Immature natural killer cell (primary cell): ENCODE results near the gene SEZ6L. TPM values are rescaled to one million over a fixed set of nuclear protein-coding genes. Genes with fewer than 3 reads are reported as not detected.
"Not testable (repeated sequence)": the region's sequence is repeated elsewhere in the genome, so short reads cannot be mapped to it uniquely, and the experiment has no call there.

Source experiments
- DNase-seq, 3 donors: peaks; one replicate each; pipeline ENCODE4 v3.0.0; 2022; ENCODE audit warnings: mixed read lengths in 1 of 3
- H3K27ac Mint-ChIP-seq, 6 donors: one replicate each; pipeline ENCODE4 v1.8.0; 2020; ENCODE audit warnings: mixed read lengths in 6 of 6, mild to moderate bottlenecking in 5 of 6, inconsistent platforms in 4 of 6, moderate library complexity in 3 of 6
- H3K27me3 Mint-ChIP-seq, 3 donors: one replicate each; pipeline ENCODE4 v1.8.0; 2020 to 2021; ENCODE audit warnings: low read depth in 3 of 3, mild to moderate bottlenecking in 3 of 3, mixed read lengths in 3 of 3, moderate library complexity in 3 of 3, inconsistent platforms in 1 of 3
- H3K36me3 Mint-ChIP-seq, 3 donors: one replicate each; pipeline ENCODE4 v1.8.0; 2020; ENCODE audit warnings: mixed read lengths in 3 of 3, inconsistent platforms in 2 of 3, mild to moderate bottlenecking in 2 of 3
- H3K4me1 Mint-ChIP-seq, 2 donors: one replicate each; pipeline ENCODE4 v1.8.0; 2020; ENCODE audit warnings: inconsistent platforms in 2 of 2, mild to moderate bottlenecking in 2 of 2, mixed read lengths in 2 of 2, moderate library complexity in 1 of 2
- H3K4me3 Mint-ChIP-seq, 5 donors: one replicate each; pipeline ENCODE4 v1.8.0; 2020; ENCODE audit warnings: mild to moderate bottlenecking in 5 of 5, mixed read lengths in 5 of 5, inconsistent platforms in 3 of 5, moderate library complexity in 3 of 5
- H3K9me3 Mint-ChIP-seq, 6 donors: one replicate each; pipeline ENCODE4 v1.8.0; 2020; ENCODE audit warnings: mild to moderate bottlenecking in 6 of 6, mixed read lengths in 6 of 6, inconsistent platforms in 4 of 6, moderate library complexity in 3 of 6
- polyA plus RNA-seq, 3 donors: library from polyadenylated mRNA; unstranded; fragments of 300-500 nt; fragmentation: Illumina TruSeq; gene quantifications; one replicate each; pipeline ENCODE4 v1.2.3, GENCODE V29; 2021

Gene SEZ6L
- polyA plus RNA-seq, 3 donors from 2014 or later: 0.20 to 1.7 TPM; not detected in 1

DNA sequence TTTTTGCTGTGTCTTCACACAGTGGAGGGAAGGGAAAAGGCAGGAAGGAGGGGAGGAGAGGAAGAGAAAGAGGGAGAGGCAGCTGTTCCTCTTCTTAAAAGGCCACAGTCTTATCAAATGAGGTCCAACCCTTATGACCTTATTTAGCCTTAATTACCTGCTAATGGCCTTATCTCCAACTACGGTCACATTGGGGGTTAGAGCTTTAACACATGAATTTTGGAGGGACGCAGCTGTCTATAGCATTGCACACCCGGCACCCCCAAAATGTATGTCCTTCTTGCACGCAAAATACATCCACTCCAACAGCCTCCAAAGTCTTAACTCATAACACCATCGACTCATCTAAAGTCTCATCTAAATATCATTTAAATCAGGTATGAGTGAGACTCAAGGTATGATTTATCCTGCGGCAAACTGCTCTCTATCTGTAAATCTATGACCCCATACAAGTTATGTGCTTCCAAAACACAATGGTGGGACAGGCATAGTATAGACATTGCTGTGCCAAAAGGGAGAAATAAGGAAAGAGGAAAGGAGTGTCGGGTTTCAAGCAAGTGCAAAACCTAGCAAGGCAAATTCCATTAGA, 214.8 kb downstream of the SEZ6L start:
- Mint-ChIP-seq H3K4me3 (no peak overlapping the region), H3K9me3 (peaks cover 0 to 2% (median 0%) of the 10 kb centered on the region in 6 donors), H3K27me3 (peaks cover 0 to 14% (median 4%) of the 10 kb centered on the region in 3 donors), H3K4me1 (no peaks in the 10 kb centered on the region), H3K27ac (no peak overlapping the region), H3K36me3 (no peaks in the 10 kb centered on the region)
- DNase-seq: no peak

DNA sequence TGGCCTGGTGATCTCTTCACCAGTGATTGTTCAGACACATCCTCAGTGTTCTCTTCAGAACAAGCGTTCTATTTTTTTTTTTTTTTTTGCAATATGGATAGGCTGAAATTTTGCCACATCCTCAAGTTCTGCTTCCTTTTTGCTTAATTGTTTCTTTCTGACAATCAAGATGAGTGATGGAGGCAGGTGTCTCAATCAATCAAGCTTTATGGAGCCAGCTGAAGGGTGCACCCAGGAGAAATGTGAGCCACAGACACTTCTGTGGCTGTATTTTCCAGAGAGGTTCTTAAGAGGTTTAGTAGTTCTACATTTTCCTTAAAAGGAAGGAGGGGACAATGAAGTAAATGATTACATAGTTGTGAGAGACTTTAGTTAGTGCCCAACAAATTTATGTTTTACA, 215.9 kb downstream of the SEZ6L start:
- no peak for DNase-seq
- H3K27me3 Mint-ChIP-seq: peaks cover 0 to 14% (median 0%) of the 10 kb centered on the region in 3 donors
- no peak overlapping the region for H3K4me3 Mint-ChIP-seq
- H3K27ac Mint-ChIP-seq: no peak overlapping the region
- no peaks in the 10 kb centered on the region for H3K4me1 Mint-ChIP-seq
- H3K36me3 Mint-ChIP-seq: no peaks in the 10 kb centered on the region
- H3K9me3 Mint-ChIP-seq: no peaks in the 10 kb centered on the region

DNA sequence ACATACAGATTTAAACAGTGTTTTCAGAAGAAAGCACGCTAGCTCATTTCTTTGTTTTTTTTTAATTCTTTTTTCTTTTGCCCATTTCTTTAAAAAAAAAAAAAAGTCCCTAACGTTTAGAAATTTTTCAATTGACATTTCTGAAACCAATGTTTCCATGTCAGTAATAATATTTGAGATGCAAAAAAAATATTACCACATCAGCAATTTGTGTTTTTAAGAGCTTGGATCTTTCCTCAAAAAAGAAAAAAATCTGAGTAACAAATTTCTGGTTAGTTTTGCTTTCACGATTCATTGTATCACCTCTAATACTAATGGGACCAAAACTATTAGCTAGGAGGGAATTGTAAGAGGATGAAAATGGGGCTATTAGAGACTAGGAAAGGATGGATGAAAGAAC, 219.9 kb downstream of the SEZ6L start:
- no peaks in the 10 kb centered on the region for H3K9me3 Mint-ChIP-seq
- DNase-seq: no peak
- H3K27me3 Mint-ChIP-seq: peaks cover 2 to 5% (median 4%) of the 10 kb centered on the region in 3 donors

DNA sequence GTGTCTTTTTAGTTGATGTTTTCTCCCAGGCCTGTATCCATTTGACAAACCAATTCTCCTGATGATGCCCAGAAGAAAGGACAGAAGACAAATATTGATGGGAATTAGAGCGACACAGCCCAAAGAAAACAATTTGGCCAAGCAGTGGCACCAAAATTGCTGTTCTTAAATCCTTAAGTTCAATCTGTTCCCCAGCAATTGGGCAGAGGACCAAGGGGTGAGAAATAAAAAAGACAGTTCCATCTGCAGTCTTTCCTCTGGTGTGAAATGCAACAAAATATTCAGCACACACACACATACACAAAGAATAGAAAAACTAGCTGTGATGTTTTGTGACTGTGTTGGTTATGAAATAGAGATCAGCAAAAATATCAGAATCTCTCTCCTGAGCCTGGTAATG, 221.8 kb downstream of the SEZ6L start:
- Mint-ChIP-seq H3K4me3 (no peak overlapping the region), H3K4me1 (no peaks in the 10 kb centered on the region), H3K27me3 (peaks cover 0 to 7% (median 4%) of the 10 kb centered on the region in 3 donors), H3K27ac (no peak overlapping the region), H3K9me3 (no peaks in the 10 kb centered on the region), H3K36me3 (no peaks in the 10 kb centered on the region)
- DNase-seq: no peak

More for the DNA sequence above, 219.9 kb downstream of the SEZ6L start:
- no peak overlapping the region for H3K27ac Mint-ChIP-seq
- H3K36me3 Mint-ChIP-seq: no peaks in the 10 kb centered on the region
- no peaks in the 10 kb centered on the region for H3K4me1 Mint-ChIP-seq
- no peak overlapping the region for H3K4me3 Mint-ChIP-seq

DNA sequence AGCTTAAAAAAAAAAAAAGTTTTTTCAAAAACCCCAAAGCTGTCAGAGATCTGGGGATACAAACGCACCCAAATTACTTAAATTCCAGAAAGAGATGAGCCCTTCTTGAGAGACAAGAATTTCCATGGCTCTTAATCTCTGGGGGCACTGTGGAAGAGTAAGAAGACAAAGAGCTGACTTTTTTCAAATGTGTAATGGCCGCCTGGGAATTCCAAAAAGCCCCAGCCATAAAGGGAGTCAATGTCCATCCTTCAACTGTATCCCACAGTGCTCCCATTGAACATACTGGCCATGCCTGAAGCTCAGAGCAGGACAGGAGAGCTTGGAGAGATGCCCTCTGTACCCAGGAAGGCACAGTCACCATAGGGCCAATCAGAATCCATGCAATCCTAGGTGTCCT, 222.4 kb downstream of the SEZ6L start:
- no peak for DNase-seq
- Mint-ChIP-seq H3K4me3 (no peak overlapping the region), H3K27me3 (peaks cover 0 to 7% (median 4%) of the 10 kb centered on the region in 3 donors), H3K9me3 (no peaks in the 10 kb centered on the region), H3K4me1 (no peaks in the 10 kb centered on the region), H3K36me3 (no peaks in the 10 kb centered on the region), H3K27ac (no peak overlapping the region)

GRCh38 chr22:26393929-26394328, 224.7 kb downstream of the SEZ6L start:
- Mint-ChIP-seq H3K4me1 (no peaks in the 10 kb centered on the region), H3K27ac (no peak overlapping the region), H3K4me3 (no peak overlapping the region), H3K27me3 (peaks cover 0 to 10% (median 4%) of the 10 kb centered on the region in 3 donors), H3K36me3 (no peaks in the 10 kb centered on the region), H3K9me3 (no peaks in the 10 kb centered on the region)
- no peak for DNase-seq

GRCh38 chr22:26394777-26395176, 225.5 kb downstream of the SEZ6L start:
- Mint-ChIP-seq H3K4me3 (no peak overlapping the region), H3K27ac (no peak overlapping the region), H3K27me3 (peaks cover 0 to 10% (median 4%) of the 10 kb centered on the region in 3 donors), H3K4me1 (no peaks in the 10 kb centered on the region), H3K9me3 (no peaks in the 10 kb centered on the region), H3K36me3 (no peaks in the 10 kb centered on the region)
- no peak for DNase-seq

- Mint-ChIP-seq H3K4me3 (no peak overlapping the region), H3K36me3 (no peaks in the 10 kb centered on the region), H3K9me3 (no peaks in the 10 kb centered on the region), H3K4me1 (no peaks in the 10 kb centered on the region), H3K27ac (no peak overlapping the region), H3K27me3 (peaks cover 0 to 12% (median 3%) of the 10 kb centered on the region in 3 donors)
- no peak for DNase-seq
These were observed 226.7 kb downstream of the SEZ6L start for GRCh38 chr22:26395926-26396325.

DNA sequence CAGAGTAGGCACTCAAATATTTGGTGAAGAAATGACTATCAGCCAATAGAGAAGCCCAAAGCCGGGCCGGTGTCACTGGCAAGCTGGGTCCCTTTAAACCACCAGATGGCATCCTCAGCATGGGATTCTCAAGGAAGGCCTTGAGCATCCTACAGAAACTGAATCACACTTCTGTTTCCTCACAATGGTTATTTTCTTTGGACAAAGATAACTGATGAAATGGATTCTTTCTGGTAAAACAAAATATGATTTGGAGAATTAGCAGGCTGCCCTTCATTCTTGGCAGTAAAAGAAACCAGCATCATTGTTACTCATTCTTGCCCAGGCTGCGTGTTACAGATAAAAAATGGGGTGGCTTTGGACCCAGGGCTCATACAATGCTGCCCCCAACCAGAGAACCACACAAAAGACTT, 229.5 kb downstream of the SEZ6L start:
- peaks cover 0 to 11% (median 8%) of the 10 kb centered on the region in 3 donors for H3K27me3 Mint-ChIP-seq

GRCh38 chr22:26399289-26399688, 230.0 kb downstream of the SEZ6L start:
- H3K36me3 Mint-ChIP-seq: no peaks in the 10 kb centered on the region
- H3K27me3 Mint-ChIP-seq: peaks cover 0 to 11% (median 7%) of the 10 kb centered on the region in 3 donors
- no peak for DNase-seq
- H3K4me3 Mint-ChIP-seq: no peak overlapping the region
- no peaks in the 10 kb centered on the region for H3K9me3 Mint-ChIP-seq
- no peak overlapping the region for H3K27ac Mint-ChIP-seq
- H3K4me1 Mint-ChIP-seq: no peaks in the 10 kb centered on the region

More for the DNA sequence above, 229.5 kb downstream of the SEZ6L start:
- no peaks in the 10 kb centered on the region for H3K9me3 Mint-ChIP-seq
- no peaks in the 10 kb centered on the region for H3K36me3 Mint-ChIP-seq
- no peak overlapping the region for H3K4me3 Mint-ChIP-seq
- H3K4me1 Mint-ChIP-seq: no peaks in the 10 kb centered on the region
- peak; percentile 6 to 47 (median 27) for DNase-seq
- H3K27ac Mint-ChIP-seq: peak overlapping the region in 1 of 6 donors; percentile 19

DNA sequence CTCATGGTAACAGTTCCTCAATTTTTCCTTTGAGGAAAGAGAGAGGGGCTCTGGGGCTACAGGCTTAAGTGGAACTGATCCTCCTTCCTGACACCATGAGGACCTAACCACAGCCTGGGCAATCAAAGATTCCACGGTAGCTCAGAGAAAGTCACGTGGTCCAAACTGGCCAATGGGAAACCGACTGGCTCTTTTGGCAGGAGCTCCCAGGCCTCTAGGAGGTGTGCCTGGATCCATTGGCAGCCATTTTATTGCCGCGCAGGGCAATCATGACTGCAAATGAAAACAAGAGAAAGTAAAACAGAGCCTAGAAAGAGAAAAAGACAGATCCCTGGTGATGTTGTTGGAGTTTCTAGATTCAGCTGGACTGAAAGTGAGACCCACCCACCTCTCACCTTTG, 232.5 kb downstream of the SEZ6L start:
- peaks cover 4 to 11% (median 6%) of the 10 kb centered on the region in 3 donors for H3K27me3 Mint-ChIP-seq
- H3K36me3 Mint-ChIP-seq: no peaks in the 10 kb centered on the region
- no peaks in the 10 kb centered on the region for H3K4me1 Mint-ChIP-seq
- no peak overlapping the region for H3K27ac Mint-ChIP-seq
- no peaks in the 10 kb centered on the region for H3K9me3 Mint-ChIP-seq
- no peak overlapping the region for H3K4me3 Mint-ChIP-seq
- no peak for DNase-seq

DNA sequence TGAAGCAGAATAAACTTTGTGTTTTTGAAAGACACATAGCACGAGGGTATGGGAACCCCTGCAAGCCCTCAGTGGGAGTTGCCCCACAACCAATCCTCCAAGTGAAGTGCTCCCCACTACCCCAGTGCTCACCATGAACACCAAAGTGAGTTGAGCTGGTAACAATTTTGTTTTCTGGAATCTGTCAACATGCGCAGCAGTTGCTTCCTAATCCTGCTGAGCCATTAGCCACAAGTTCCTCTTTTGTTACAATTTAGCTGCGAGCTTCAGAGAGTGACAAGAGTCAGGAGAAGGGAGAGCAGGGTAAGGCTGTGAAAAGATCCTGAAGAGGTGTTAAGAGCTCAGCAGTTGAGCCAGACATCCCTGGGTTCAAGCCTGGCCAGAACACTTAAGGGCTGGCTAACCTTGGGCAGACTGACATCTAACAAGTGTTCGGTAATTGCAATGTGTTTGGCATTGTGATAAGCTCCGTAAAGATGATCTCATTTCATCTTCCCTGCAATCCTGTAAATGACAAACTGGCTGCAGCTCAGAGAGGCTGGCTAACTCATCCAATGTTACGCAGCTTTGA, 235.7 kb downstream of the SEZ6L start:
- no peaks in the 10 kb centered on the region for H3K36me3 Mint-ChIP-seq

DNA sequence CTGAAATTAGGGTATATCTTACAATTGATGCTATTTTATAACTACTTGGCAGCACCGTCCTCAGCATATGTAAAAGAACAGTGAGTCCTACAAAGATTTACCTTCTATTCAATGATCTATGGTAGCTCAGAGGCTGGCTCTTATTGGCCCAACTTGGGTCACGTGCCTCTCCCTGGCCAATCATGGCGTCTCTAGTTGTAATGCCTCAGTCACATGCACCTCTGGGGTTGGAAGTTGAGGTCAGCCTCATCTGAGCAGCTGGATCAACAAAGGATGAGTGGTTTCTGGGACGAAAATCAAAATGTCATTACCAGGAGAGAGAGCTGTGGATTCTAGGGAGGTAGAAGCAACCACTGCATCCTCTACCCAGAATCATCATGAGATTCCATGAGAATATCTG, 236.9 kb downstream of the SEZ6L start:
- Mint-ChIP-seq H3K27me3 (peaks cover 4 to 11% (median 6%) of the 10 kb centered on the region in 3 donors), H3K4me1 (no peaks in the 10 kb centered on the region), H3K4me3 (no peak overlapping the region), H3K27ac (no peak overlapping the region), H3K36me3 (no peaks in the 10 kb centered on the region), H3K9me3 (no peaks in the 10 kb centered on the region)
- no peak for DNase-seq

More for the DNA sequence above, 235.7 kb downstream of the SEZ6L start:
- no peak for DNase-seq
- Mint-ChIP-seq H3K4me3 (no peak overlapping the region), H3K27ac (no peak overlapping the region), H3K9me3 (no peaks in the 10 kb centered on the region), H3K27me3 (peaks cover 4 to 11% (median 8%) of the 10 kb centered on the region in 3 donors), H3K4me1 (no peaks in the 10 kb centered on the region)

GRCh38 chr22:26408562-26409220, 239.4 kb downstream of the SEZ6L start:
- H3K27ac Mint-ChIP-seq, H3K36me3 Mint-ChIP-seq, H3K9me3 Mint-ChIP-seq, H3K27me3 Mint-ChIP-seq, H3K4me3 Mint-ChIP-seq, DNase-seq, H3K4me1 Mint-ChIP-seq: not testable (repeated sequence)
